ENCODE results near the gene MYO16.
A peak's percentile ranks its signal among the peaks of the same experiment; 100 is the strongest.

The MYO16 gene

DNA sequence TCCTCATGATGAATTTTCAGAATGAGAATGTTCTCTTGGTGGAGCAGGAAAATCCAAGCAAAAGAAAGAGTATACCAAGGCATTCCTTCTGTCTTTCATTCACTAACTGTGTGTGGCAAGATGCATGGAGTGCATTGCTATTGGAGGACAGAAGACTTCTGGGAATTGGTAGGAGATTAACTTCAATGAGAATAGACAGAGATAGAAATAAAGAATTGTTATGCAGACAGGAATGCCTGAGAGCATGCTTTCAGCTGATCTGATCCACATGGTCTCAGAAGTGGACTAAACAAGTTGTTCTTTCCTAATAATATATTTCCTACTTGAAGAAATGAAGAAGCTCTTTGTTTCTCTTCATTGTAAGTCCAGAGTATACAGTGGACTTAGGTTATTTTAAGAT lies 303.6 kb downstream of the MYO16 start:
- DNase-seq (ENCODE audit: low read depth), result no peak

DNA sequence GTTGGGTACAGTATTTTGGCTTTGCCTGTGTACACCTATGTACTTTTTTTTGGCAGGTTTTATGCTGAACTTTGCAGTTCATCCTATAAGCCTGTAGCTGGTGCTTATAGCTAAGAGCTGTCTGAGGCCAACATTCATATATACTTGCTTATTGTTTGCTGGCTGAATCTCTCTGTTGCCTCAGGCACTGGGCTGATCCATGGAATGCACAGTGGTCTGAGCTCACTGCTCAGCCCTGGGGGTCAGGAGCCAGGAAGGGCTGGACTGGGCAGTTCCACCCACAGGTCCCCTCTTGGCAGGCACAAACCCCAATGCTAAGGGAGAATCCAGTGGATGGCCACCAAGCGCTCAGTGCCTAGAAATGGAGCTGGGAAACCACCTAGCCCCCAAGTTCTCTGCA lies 308.7 kb downstream of the MYO16 start:
- DNase-seq (ENCODE audit: low read depth), result no peak

DNA sequence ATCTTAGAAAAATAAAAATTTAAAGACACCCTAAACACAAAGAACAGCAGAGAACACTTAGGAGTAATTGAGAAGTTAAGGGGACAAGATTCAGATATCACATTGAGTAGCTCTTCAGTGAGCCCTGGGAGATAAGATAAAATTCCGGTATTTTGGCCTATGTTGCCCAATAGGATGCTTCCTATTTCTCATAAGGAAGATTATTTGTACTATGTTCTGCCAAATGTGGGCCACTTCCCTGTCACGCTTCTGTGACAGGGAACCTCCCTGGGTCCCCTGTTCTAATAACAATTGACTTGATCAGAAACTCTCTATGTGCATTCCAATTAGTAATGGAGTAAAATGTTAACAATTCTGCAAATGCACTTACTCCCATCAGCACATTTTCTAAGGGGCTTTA lies 310.7 kb downstream of the MYO16 start:
- DNase-seq (ENCODE audit: low read depth), result no peak

DNA sequence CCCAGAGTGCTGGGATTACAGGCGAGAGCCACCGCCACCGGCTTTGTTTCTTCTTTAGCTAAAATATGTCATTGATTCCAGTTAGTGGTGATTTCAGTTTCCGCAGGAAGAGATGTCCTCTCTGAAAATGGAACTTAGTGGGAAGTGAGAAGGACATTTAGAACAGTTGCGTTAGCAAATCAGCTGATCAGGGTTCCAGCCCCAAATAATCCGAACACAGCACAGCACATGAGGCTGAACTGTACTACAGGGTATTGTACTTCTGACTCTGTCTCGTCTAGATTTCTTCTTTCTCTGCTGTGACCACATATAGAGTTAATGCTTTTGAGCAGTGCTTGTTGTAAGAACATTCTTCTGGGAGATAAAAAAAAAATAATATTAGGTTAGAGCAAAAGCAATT lies 314.4 kb downstream of the MYO16 start:
- no peak for DNase-seq (ENCODE audit: low read depth)

DNA sequence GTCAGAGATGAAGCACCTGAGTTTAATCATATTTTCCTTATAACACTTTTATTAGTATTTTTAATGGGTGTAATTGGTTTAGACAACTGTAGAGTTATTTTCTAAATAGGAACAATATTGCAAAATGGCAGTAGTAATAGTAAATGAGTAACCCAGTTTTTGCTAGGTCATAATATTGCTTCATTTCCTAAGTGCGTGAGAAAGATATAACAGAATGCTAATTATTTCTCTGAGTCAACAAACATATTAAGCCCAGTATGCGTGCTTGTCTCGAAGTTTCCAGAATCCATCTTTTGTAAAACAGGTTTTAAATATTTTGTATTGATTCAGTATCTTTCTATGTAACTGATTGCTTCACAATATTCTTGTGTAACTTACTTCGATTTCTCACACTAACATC lies 315.3 kb downstream of the MYO16 start:
- DNase-seq (ENCODE audit: low read depth), result peak; percentile 51

DNA sequence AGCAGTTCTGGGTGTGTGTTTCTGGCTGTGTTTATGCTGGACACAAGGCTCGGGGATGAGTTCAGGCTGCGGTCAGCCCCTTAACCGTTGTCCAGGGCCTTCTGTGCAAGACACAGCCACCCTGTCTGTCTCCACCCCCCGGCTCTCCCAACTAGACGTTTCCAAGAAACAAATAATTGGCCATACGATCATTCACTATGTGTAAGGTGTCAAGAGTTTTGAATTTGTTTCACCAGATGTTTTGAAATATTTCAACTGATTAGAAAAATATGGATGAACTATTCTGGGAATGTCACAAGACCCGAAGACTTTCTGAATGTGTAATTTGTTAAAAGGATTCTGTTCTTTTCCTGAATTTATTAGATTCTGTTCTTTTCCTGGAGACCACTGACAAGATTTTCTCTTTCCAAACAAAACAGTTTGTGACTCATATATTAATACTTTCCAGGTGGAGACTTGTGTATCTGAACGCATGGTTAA lies 318.2 kb downstream of the MYO16 start:
- peak; percentile 72 for DNase-seq (ENCODE audit: low read depth)

DNA sequence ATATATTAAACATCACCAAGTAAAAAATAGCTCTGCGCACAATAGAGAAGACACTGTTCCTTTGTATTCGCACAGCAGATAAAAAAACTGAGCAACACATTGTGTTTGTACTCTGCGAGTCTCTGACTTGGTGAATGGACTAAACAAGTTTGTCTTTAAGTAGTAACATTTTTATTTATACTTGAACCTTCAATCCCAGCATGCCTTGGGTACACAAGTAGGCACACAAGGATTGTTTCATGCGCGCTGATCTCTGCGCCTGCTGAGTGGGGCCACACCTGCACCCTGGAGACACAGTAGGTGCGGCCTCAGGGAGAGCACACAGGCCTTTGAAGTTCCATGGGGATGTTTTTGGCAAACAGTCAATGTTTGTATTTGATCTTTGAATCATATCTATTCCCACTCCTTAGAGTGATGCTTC lies 318.9 kb downstream of the MYO16 start:
- DNase-seq (ENCODE audit: low read depth), result no peak

DNA sequence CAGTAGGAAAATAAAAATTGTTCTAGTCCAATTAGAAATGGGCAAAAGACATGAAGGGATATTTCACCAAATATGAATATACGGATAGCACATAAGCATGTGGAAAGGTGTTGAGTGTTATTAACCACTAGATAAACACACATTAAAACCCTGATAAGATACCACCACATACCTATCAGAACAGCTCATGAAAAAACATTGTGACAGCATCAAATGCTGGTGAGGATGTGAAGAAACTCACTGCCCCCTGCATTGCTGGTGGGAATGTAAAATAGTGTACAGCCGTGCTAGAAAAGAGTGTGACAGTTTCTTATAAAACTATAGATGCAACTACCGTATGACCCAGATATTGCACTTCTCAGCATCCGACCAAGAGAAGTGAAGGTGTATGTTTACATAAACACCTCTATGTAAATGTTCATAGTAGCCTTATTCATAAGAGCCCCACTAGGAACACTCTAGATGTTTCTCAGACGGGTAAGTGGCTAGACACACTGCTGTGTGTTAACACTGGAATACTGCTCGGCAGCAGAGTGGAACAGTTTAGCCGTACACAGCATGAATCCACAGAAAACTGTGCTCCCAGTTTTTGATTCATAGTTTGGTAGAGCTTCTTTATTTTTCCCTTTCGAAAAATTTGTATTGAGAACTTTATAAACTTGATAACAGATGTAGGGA lies 321.1 kb downstream of the MYO16 start:
- DNase-seq (ENCODE audit: low read depth), result no peak

DNA sequence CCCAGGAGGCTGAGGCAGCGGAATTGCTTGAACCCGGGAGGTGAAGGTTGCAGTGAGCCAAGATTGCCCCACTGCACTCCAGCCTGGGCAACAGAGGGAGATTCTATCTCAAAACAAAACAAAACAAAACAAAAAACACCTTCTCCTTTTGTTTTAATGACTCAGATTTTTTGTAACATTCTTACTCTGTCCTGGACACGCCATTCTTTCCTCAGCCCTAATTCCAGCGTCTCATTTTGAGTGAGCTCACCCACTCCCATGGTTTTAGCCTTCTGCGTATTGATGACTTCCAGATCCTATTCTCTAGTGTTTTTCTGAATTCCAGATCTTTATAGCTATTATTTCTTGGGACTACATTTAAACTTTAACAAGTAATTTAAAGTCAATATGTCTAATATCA lies 326.3 kb downstream of the MYO16 start:
- no peak for DNase-seq (ENCODE audit: low read depth)

DNA sequence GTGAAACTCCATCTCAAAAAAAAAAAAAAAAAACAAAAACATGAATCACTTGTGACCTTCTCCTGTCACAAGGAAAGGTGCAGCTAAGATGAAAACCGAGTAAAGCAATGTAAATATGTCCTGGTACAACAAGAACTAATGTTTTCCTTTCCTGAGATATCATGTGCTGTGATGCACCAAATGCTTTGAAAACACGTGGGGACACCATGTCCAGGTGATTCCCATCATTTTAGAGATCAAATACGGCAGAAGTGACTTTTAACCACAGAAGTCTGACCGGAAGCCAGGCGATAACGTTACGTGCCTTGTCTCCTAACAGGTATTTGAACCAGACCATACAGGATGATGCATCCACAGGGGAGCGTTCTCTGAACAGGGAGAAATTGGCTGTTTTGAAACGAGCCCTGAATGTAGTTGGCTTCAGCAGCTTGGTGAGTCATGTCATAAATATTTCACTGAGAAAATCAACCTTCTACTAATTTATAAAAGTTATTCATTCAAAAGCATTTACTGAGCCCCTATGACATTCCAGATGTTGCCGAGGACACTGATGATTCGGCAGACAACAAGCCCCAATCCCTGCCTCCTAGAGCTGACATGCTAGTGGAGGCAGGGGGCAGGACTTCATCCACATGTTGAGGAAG lies 328.1 kb downstream of the MYO16 start:
- DNase-seq (ENCODE audit: low read depth), result peak; percentile 70

DNA sequence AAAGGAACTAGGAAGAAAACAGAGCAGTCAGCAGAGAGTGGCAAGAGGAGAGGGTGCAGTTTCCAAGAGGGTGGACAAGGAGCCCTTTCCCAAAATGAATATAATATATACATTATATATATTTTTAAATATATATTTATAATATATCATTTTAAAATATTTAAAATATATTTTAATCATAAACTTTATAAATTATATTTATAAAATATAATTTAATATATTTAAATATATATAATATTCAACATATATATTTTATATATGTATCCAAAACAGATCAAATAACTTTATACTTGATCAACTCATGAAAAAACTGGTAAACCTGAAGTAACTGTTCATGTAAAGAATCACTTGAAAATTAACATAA lies 328.6 kb downstream of the MYO16 start:
- no peak for DNase-seq (ENCODE audit: low read depth)

DNA sequence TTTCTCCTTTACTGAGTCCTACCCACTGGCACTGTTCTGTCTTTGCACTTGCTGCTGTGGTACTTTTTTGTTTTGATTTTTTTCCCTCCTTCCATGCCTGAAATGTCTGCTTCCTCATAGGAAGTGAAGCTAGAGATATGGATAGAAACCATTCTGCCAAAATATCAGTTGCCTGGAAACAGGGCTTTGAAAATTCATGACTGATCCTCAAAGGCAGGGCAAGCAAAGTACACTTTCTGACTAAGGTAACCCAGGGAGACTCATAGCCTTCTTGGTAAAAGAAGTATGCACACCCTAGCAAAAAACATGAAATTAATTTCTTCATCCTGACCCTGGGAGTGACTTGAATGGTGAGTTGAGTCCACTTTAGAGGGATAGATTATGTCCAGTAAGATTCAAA lies 329.8 kb downstream of the MYO16 start:
- no peak for DNase-seq (ENCODE audit: low read depth)

DNA sequence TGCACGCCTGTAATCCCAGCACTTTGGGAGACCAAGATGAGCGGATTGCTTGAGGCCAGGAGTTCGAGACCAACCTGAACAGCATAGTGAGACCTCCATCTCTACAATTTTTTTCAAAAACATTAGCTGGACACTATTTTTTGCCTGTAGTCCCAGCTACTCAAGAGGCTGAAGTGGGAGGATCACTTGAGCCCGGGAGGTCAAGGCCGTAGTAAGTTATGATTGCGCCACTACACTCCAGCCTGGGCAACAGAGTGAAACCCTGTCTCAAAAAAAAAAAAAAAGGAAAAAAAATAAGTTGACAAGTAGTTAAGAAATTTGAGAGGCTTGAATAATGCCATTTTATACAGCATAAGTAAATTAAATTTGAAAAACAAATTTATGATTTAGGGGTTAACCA lies 330.6 kb downstream of the MYO16 start:
- DNase-seq (ENCODE audit: low read depth), result no peak

DNA sequence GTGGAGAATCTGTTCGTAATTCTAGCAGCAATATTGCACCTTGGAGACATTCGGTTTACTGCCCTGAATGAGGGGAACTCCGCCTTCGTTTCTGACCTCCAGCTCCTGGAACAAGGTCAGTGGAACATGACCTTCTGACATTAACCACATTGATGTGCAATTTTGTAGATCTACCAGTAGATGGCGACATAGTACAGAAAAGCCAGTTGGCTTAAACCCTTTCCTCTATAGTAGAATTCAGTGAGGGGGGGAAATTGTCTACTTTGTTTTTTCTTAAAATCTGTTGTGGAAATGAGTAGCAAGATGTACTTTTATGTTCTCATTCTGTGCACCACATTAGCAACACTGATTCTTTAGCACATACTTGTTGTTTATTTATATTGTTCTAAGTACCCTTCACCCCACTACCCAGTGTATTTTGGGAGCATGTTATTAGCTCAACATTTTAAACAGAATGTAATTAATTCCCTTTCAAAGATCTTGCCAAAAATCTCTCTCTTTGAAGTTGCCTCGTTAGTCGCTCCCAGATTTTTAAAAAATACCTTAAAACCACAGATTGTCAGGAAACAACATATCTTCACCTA lies 332.2 kb downstream of the MYO16 start:
- no peak for DNase-seq (ENCODE audit: low read depth)

DNA sequence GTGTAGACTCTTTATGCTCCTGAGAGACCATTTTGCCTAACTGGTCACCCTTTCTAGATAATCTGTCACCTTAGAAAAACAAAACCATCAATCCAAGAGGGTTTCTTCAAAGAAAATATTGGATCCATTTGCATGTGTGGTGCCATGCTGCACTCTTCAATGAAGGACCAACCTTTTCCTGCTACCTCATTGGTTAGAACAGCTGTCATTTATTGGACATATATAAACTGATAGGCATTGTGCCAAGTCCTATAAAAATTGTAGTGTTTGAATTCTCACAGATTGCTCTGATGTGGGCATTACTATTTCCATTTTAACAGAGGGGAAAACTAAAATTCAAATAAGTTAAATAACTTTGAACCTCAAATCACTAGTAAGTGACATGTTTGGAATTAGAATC lies 333.2 kb downstream of the MYO16 start:
- DNase-seq (ENCODE audit: low read depth), result no peak

DNA sequence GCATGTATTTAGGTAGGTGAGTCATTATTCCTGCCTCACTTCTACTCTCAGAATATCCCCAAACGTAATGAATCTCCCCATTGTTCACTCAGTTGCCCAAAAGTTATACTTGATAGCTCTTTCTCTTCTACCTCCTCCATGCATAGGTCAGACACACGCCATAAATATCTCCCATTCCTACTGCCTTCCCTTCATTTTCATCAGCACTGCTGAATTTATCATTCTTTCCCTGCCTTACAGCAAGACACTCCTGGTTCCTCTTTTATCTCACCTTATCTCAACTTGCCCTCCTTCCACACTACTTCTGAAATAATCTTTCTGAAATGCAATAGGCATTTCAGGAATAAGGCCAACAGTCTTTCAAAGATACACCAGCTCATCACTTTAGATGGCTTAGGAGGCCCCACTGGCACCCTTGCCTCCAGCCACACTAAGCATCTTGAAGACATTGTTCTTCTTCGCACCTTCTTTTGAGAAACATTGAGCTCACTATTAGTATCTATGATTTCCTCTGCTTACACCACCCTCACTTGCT lies 333.9 kb downstream of the MYO16 start:
- no peak for DNase-seq (ENCODE audit: low read depth)

DNA sequence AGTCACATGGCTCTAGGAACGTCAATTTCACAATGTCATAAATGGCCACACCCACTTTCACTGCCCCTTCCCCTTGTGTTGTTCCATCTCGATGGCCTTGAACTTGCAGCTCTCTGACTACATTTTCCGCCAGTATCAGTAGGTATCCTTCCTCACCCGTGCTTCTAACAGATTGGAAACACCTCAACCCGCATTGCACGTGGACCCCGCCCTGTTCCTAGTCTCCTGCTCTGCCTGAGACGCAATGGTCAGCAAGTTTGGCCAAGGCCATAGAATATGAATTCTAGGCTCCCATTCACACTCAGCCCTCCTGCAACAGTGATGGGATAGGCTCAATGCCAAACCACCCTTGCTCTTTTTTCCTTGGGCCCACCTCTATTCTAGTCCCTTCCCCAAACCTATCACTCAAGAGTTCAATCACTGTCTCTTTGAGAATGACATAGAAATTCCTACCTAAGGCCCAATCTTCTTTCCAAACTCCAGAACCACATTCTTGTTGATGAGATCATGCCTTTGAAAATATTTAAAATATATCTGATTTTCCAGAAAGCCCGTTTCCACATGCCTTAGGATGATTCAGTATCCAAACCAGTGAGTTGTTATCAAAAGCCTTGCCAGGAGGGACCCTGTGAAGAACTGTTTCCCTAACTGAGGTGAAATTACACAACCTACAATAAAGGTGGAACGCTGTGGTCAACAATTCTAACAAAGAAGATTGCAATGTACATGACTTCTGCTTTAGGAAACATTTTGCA lies 334.6 kb downstream of the MYO16 start:
- DNase-seq (ENCODE audit: low read depth), result no peak

DNA sequence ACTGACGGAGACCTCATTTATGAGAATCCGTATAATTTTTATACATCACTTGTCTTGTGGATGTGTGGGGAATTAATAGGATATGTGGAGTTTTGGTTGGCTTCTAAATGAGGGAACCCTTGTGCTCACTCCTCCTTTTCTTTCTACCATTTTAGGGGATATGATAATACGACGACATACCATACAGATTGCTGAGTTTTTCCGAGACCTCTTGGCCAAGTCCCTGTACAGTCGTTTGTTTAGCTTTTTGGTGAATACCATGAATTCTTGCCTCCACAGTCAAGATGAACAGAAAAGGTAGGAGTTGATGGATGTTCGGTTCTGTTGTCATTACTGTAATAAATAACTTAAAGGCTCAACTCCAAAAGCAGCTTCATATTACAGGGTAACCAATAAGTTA lies 335.2 kb downstream of the MYO16 start:
- DNase-seq (ENCODE audit: low read depth), result no peak

DNA sequence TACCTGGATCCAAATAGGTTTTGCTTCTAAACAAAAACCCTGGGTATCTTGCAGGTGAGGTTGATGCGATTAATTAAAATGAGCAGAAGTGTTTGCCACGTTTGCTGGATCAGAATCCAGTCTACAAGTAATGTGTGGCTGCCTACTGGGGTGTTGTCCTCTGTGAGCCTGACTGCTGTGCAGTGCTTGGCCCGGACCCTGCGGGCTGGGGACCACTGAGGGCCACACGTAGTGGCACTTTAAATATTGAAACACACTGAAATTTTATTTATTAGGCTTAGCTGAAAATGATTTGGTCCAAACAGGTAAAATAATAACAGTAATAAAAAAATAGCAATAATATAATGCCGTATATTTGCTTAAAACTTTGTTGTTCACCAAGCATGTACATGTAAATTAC lies 338.0 kb downstream of the MYO16 start:
- no peak for DNase-seq (ENCODE audit: low read depth)

DNA sequence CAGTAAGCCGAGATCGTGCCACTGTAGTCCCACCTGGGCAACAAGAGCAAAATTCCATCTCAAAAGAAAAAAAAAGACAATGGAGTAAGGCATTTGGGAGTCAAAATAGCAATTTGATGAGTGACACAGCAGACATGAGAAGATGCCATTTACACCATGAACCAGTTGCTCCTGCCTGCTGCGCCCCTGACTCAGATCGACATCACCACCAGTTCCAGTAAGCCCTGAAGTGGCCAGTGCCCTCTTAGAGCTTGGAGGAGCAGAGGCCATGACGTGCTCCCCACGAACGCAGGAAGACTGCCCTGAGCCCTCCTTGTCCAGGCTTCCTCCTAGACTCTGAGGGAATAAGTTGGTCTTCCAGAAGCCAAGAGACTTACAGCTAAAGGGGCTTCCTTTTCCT lies 339.2 kb downstream of the MYO16 start:
- DNase-seq (ENCODE audit: low read depth), result no peak

DNA sequence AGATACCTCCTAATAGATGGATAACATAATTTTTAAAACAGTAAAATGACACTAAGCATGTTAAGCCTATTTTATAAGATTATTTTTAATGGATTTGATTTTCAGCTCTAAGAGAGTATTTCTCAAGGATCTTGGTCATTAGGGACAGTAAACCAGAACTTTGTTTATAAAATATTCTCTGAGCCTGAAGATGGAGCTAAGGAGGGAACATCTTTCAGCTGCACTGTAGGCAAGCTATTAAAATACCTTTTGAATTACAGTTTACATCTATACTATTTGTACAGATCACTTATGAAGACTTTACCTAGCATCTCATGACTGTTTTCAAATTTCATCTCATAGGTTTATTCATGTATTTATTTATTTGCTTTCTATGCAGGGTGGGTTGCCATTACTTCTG lies 345.3 kb downstream of the MYO16 start:
- DNase-seq (ENCODE audit: low read depth), result no peak

DNA sequence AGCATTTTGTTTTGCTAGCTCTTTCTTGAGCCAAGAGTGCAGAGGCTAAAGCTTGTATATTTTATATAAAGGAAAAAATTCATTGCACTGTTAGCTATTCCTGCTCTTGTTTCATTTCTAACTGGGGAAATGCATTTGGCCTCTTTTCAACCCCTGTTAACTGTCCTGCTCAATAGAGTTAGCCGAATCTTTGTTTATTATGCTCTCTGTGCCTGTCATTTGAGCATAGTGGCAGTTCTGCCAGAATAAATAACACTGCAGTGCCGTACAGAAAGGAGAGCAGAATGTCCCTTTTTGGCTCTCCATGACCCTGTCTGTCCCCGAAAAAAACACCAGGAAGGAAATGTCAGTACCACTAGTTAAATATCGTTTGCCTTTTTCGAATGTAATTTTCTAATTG lies 350.8 kb downstream of the MYO16 start:
- DNase-seq (ENCODE audit: low read depth), result no peak

DNA sequence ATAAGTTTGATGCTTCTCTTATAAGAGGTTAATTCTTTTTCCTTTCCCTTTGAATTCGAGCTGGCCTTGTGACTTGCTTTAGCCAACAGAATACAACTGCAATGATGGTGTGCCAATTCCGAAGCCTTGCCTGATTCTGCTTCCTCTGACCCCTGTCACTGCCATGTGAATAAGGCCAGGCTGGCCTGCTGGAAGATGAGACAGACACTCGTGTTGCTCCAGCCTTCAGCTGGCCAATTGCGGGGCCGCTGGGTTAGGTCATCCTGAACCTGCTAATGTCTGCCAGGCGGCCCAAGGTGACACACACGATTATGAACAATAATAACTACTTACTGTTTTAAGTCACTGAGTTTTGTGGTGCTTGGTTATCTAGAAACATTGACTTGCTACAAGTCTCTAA lies 352.0 kb downstream of the MYO16 start:
- DNase-seq (ENCODE audit: low read depth), result no peak
